WTC11 (cell line): ENCODE results near the gene NUP210. TPM values are rescaled to one million over a fixed set of nuclear protein-coding genes. Genes with fewer than 3 reads are reported as not detected.

Experiments
- ATAC-seq: fragments of 200-7000 bp; cut with Tn5 transposase; 2 replicates; pipeline ENCODE4 v1.10.0; 2021; ENCODE audit warnings: mild to moderate bottlenecking, moderate library complexity
- CTCF ChIA-PET: fragments of 300-600 bp; sonication (Branson Sonifier 250); formaldehyde crosslinking; loops from one replicate; lab custom pipeline; 2021; ENCODE audit warnings: antibody characterized with exemption; lab: Charles Lee
- POLR2A ChIA-PET: fragments of 350-600 bp; sonication (Branson Sonifier 250); formaldehyde crosslinking; loops from one replicate; lab custom pipeline; 2021; ENCODE audit warnings: antibody characterized with exemption; lab: Charles Lee
- DNase-seq: peaks from one replicate; pipeline ENCODE4 v3.0.0; 2021; ENCODE audit warnings: low spot score
- H3K27ac Mint-ChIP-seq: 2 replicates; pipeline ENCODE4 v1.8.0; 2021; ENCODE audit warnings: mixed read lengths
- H3K27me3 Mint-ChIP-seq: 2 replicates; pipeline ENCODE4 v1.8.0; 2021; ENCODE audit warnings: low read depth, mild to moderate bottlenecking, moderate library complexity, mixed read lengths
- H3K36me3 Mint-ChIP-seq: 2 replicates; pipeline ENCODE4 v1.8.0; 2021; ENCODE audit warnings: mixed read lengths
- H3K4me1 Mint-ChIP-seq: 2 replicates; pipeline ENCODE4 v1.8.0; 2022; ENCODE audit warnings: mixed read lengths
- H3K4me3 Mint-ChIP-seq: 2 replicates; pipeline ENCODE4 v1.8.0; 2021; ENCODE audit warnings: mild to moderate bottlenecking, moderate library complexity, mixed read lengths
- H3K9me3 Mint-ChIP-seq: 2 replicates; pipeline ENCODE4 v1.8.0; 2021; ENCODE audit warnings: mixed read lengths
- ATF1 ChIP-seq: sonication (generic); formaldehyde crosslinking; IDR thresholded peaks from 2 replicates; pipeline ENCODE4 v1.8.1; 2023; ENCODE audit warnings: mild to moderate bottlenecking, moderate library complexity, missing genetic modification reagents
- ATF6 ChIP-seq: sonication (generic); formaldehyde crosslinking; IDR thresholded peaks from 2 replicates; pipeline ENCODE4 v1.8.1; 2023; ENCODE audit warnings: mild to moderate bottlenecking, missing genetic modification reagents
- CREM ChIP-seq: sonication (generic); formaldehyde crosslinking; IDR thresholded peaks from 2 replicates; pipeline ENCODE4 v1.8.1; 2022; ENCODE audit warnings: mild to moderate bottlenecking, missing genetic modification reagents, moderate library complexity
- E2F5 ChIP-seq: sonication (generic); formaldehyde crosslinking; IDR thresholded peaks from 2 replicates; pipeline ENCODE4 v1.8.1; 2022; ENCODE audit warnings: mild to moderate bottlenecking, moderate library complexity, missing genetic modification reagents
- GRHL2 ChIP-seq: fragments of 250-450 bp; sonication (Bioruptor Pico); IDR thresholded peaks from 2 replicates; pipeline ENCODE4 v1.8.0; 2022; ENCODE audit warnings: mild to moderate bottlenecking, moderate library complexity; ENCODE audit not compliant: insufficient replicate concordance, severe bottlenecking
- IRF1 ChIP-seq: sonication (generic); formaldehyde crosslinking; IDR thresholded peaks from 2 replicates; pipeline ENCODE4 v1.8.0; 2023; ENCODE audit warnings: missing genetic modification reagents
- JUN ChIP-seq: sonication (generic); formaldehyde crosslinking; IDR thresholded peaks from 2 replicates; pipeline ENCODE4 v1.8.0; 2023; ENCODE audit warnings: mild to moderate bottlenecking, missing genetic modification reagents
- MYBL2 ChIP-seq: sonication (generic); formaldehyde crosslinking; IDR thresholded peaks from 2 replicates; pipeline ENCODE4 v1.8.1; 2023; ENCODE audit warnings: mild to moderate bottlenecking, moderate library complexity, missing genetic modification reagents
- RORB ChIP-seq: fragments of 250-450 bp; sonication (Bioruptor Pico); IDR thresholded peaks from 2 replicates; pipeline ENCODE4 v1.9.0; 2021; ENCODE audit warnings: mild to moderate bottlenecking
- SMAD3 ChIP-seq: sonication (generic); formaldehyde crosslinking; IDR thresholded peaks from 2 replicates; pipeline ENCODE4 v1.8.0; 2022; ENCODE audit warnings: missing genetic modification reagents, mild to moderate bottlenecking, borderline replicate concordance
- TCF7 ChIP-seq: sonication (generic); formaldehyde crosslinking; IDR thresholded peaks from 2 replicates; pipeline ENCODE4 v1.8.0; 2022; ENCODE audit warnings: mild to moderate bottlenecking, low read depth, missing genetic modification reagents, moderate library complexity
- TEAD1 ChIP-seq: sonication (generic); formaldehyde crosslinking; IDR thresholded peaks from 2 replicates; pipeline ENCODE4 v1.8.0; 2022; ENCODE audit warnings: mild to moderate bottlenecking, missing genetic modification reagents
- USF1 ChIP-seq: sonication (generic); formaldehyde crosslinking; IDR thresholded peaks from 2 replicates; pipeline ENCODE4 v1.8.0; 2022; ENCODE audit warnings: mild to moderate bottlenecking, missing genetic modification reagents
- ZBTB43 ChIP-seq: sonication (generic); formaldehyde crosslinking; IDR thresholded peaks from 2 replicates; pipeline ENCODE4 v1.8.1; 2023; ENCODE audit warnings: mild to moderate bottlenecking, missing genetic modification reagents
- ZNF396 ChIP-seq: fragments of 250-450 bp; sonication (Bioruptor Pico); IDR thresholded peaks from 2 replicates; pipeline ENCODE4 v1.8.0; 2021; ENCODE audit warnings: mild to moderate bottlenecking, moderate library complexity, borderline replicate concordance
- ZNF512 ChIP-seq: sonication (generic); formaldehyde crosslinking; IDR thresholded peaks from 2 replicates; pipeline ENCODE4 v1.8.1; 2022; ENCODE audit warnings: missing genetic modification reagents, borderline replicate concordance
- total RNA-seq: library from RNA; stranded (reverse); gene quantifications from 3 replicates; pipeline ENCODE4 v1.2.3, GENCODE V29; 2021

The NUP210 gene
- total RNA-seq, 1 experiment from 2014 or later, result 59.2 TPM

GRCh38 chr3:13370055-13370454 is 50.1 kb downstream of the NUP210 start:
- ChIA-PET CTCF (no interaction called here), POLR2A (no interaction called here)
- Mint-ChIP-seq H3K36me3 (peaks cover 38% of the 10 kb centered on the region), H3K27me3 (no peaks in the 10 kb centered on the region), H3K4me1 (peaks cover 19% of the 10 kb centered on the region), H3K9me3 (peaks cover 8% of the 10 kb centered on the region), H3K4me3 (no peak overlapping the region), H3K27ac (peak overlapping the region; percentile 71; the same call in 1 of the 2 replicates)
- no peak for ATAC-seq
- TF ChIP-seq ZBTB43 (no peak), MYBL2 (CRISPR knock-in tag) (no peak), TCF7 (CRISPR knock-in tag) (no peak), SMAD3 (CRISPR knock-in tag) (no peak), ZNF396 (CRISPR knock-in tag) (no peak), E2F5 (no peak)
- DNase-seq, result no peak

GRCh38 chr3:13368834-13369233 is 51.3 kb downstream of the NUP210 start:
- ChIA-PET CTCF (no interaction called here), POLR2A (no interaction called here)
- Mint-ChIP-seq H3K4me1 (peaks cover 30% of the 10 kb centered on the region), H3K36me3 (peaks cover 43% of the 10 kb centered on the region), H3K4me3 (no peak overlapping the region), H3K27me3 (no peaks in the 10 kb centered on the region), H3K9me3 (peaks cover 8% of the 10 kb centered on the region), H3K27ac (no peak overlapping the region)
- ATAC-seq (no peak), DNase-seq (no peak)
- no peak for TF ChIP-seq CREM (CRISPR knock-in tag)
- TF ChIP-seq ZBTB43, result no peak
- TF ChIP-seq ATF6 (CRISPR knock-in tag), result no peak
- TF ChIP-seq JUN (CRISPR knock-in tag), result no peak
- TF ChIP-seq ZNF396 (CRISPR knock-in tag), result no peak
- no peak for TF ChIP-seq ZNF512 (CRISPR knock-in tag)

GRCh38 chr3:13367728-13368127 is 52.4 kb downstream of the NUP210 start:
- POLR2A ChIA-PET, result no interaction called here
- no peak for TF ChIP-seq RORB (CRISPR knock-in tag)
- no peak for TF ChIP-seq IRF1 (CRISPR knock-in tag)
- TF ChIP-seq ATF1 (CRISPR knock-in tag), result no peak
- TF ChIP-seq USF1, result no peak
- no peak for TF ChIP-seq GRHL2 (CRISPR knock-in tag)
- no peak for TF ChIP-seq ATF6 (CRISPR knock-in tag)
- no peak for TF ChIP-seq TEAD1 (CRISPR knock-in tag)
- TF ChIP-seq, all 79 proteins: peak for 0
- H3K27me3 Mint-ChIP-seq, result no peaks in the 10 kb centered on the region
- CTCF ChIA-PET, result no interaction called here
- H3K4me1 Mint-ChIP-seq, result peaks cover 33% of the 10 kb centered on the region
- no peak for DNase-seq
- H3K36me3 Mint-ChIP-seq, result peaks cover 55% of the 10 kb centered on the region
- no peak for ATAC-seq
- H3K4me3 Mint-ChIP-seq, result no peak overlapping the region
- peak overlapping the region; percentile 77; the same call in 1 of the 2 replicates for H3K27ac Mint-ChIP-seq
- H3K9me3 Mint-ChIP-seq, result peaks cover 8% of the 10 kb centered on the region
